Natural killer cell (primary cell): ENCODE measurements around the gene CCDC40. TPM values are rescaled to one million over a fixed set of nuclear protein-coding genes. Genes with fewer than 3 reads are reported as not detected.

Source experiments
- ATAC-seq, 3 donors: fragments of 150-1000 bp in 2 of 3; fragments of 200-7000 bp in 1 of 3; cut with Tn5 transposase; 1 replicate in 1 of 3; 2 replicates in 2 of 3; pipeline ENCODE4 v1.10.0; 2021; ENCODE audit warnings: mild to moderate bottlenecking in 2 of 3, moderate library complexity in 2 of 3
- DNase-seq, 2 donors: peaks; one replicate each; pipeline versions ENCODE4 v3.0.0 to v3.0.0-alpha.2; 2013 to 2021; ENCODE audit warnings: mixed read lengths in 1 of 2
- H3K27ac ChIP-seq: one replicate; pipeline ENCODE4 v1.5.1; 2013; ENCODE audit warnings: mild to moderate bottlenecking, low read length
- H3K27me3 ChIP-seq: one replicate; pipeline ENCODE4 v1.6.1; 2013; ENCODE audit warnings: low read length; ENCODE audit not compliant: control insufficient read depth, insufficient read depth
- H3K36me3 ChIP-seq: one replicate; pipeline ENCODE4 v1.6.1; 2013; ENCODE audit warnings: low read length; ENCODE audit not compliant: control insufficient read depth, insufficient read depth
- H3K4me1 ChIP-seq: one replicate; pipeline ENCODE4 v1.6.1; 2013; ENCODE audit warnings: low read length; ENCODE audit not compliant: control insufficient read depth, insufficient read depth
- H3K4me3 ChIP-seq: one replicate; pipeline ENCODE4 v1.5.1; 2013; ENCODE audit warnings: low read length
- H3K9me3 ChIP-seq: one replicate; pipeline ENCODE4 v1.6.1; 2013; ENCODE audit warnings: low read length; ENCODE audit not compliant: control insufficient read depth, insufficient read depth
- H3K27ac Mint-ChIP-seq, 2 donors: one replicate each; pipeline ENCODE4 v1.8.0; 2022; ENCODE audit warnings: mild to moderate bottlenecking in 2 of 2, mixed read lengths in 2 of 2, moderate library complexity in 1 of 2
- H3K27me3 Mint-ChIP-seq, 2 donors: one replicate each; pipeline ENCODE4 v1.8.0; 2022; ENCODE audit warnings: low read depth in 2 of 2, mixed read lengths in 2 of 2
- H3K36me3 Mint-ChIP-seq: one replicate; pipeline ENCODE4 v1.8.0; 2022; ENCODE audit warnings: mixed read lengths
- H3K4me1 Mint-ChIP-seq, 2 donors: one replicate each; pipeline ENCODE4 v1.8.0; 2022; ENCODE audit warnings: mixed read lengths in 2 of 2
- H3K4me3 Mint-ChIP-seq: one replicate; pipeline ENCODE4 v1.8.0; 2022; ENCODE audit warnings: mild to moderate bottlenecking, moderate library complexity, mixed read lengths
- H3K9me3 Mint-ChIP-seq, 2 donors: one replicate each; pipeline ENCODE4 v1.8.0; 2022; ENCODE audit warnings: mixed read lengths in 2 of 2
- WGBS: methylation state at CpG from one replicate; pipeline ENCODE4 v1.1.7; 2013; ENCODE audit warnings: missing lambda C conversion rate; ENCODE audit not compliant: insufficient coverage; 5-methylcytosine and 5-hydroxymethylcytosine counted together
- intact Hi-C: fragments of 100-400 bp; cut with micrococcal nuclease; formaldehyde crosslinking; loops from one replicate; pipeline ENCODE4 v1.14.2; 2022
- total RNA-seq, 4 donors: library from RNA; stranded (reverse); fragments of 120-200 nt in 1 of 4; gene quantifications; one replicate each; pipeline versions ENCODE4 v1.2.3 to v1.2.4, GENCODE V29; 2013 to 2022
- TF ChIP-seq, protein P1 (sequence below): fragments of 200-600 bp; IDR thresholded peaks from one replicate; pipeline ENCODE4 v1.8.0; 2022; ENCODE audit warnings: antibody characterized with exemption

The CCDC40 gene
- total RNA-seq, 3 donors from 2014 or later (not counting 1 experiment from before 2014, with no cell fraction given): 0.95 to 2.4 (median 1.5) TPM

DNA sequence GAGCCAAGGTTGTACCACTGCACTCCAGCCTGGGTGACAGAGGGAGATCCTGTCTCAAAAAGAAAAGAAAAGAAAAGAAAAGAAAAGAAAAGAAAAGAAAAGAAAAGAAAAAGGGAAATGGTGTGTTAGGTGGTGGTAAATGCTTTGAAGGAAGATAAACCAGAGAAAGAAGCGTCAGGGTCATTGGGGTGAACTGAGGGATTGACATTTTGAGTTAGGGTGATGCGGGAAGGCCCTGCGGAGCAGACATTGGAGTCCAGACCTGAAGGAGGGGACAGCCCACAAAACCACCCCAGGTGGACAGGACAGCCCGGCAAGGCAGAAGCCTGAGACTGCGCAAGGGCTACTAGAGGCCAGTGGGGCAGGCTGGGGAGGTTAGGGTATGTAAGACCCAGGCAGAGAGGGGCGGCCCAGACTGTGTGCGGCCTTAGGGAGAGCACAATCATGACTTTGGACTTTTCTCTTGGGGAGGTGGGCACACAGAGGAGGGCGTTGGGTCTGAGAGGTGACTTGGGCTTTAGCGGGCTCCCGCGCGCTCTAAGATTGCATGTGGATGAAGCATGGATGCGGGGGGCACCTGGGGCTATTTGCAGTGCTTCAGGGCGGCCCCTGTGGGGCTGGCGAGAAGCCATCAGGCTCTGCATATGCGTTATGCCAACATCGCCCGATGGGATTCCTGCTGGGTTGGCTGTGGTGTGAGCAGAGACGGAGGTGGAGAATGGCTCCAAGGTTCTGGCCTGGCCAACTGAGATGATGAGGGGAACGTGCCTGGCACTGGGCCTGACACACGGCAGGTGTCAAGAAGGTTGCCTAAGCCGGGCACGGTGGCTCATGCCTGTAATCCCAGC, 61.6 kb downstream of the CCDC40 start:
- peaks cover 20% of the 10 kb centered on the region for H3K4me1 ChIP-seq
- no peak overlapping the region for H3K27ac ChIP-seq
- intact Hi-C loops: loop anchor here (10.0 kb wide), 1 partner anchor 157 kb away; no protein-coding TSS in a partner anchor
- H3K9me3 ChIP-seq: no peaks in the 10 kb centered on the region
- Mint-ChIP-seq H3K9me3 (no peaks in the 10 kb centered on the region), H3K27ac (no peak overlapping the region), H3K4me3 (peak overlapping the region; percentile 45), H3K4me1 (peaks cover 9 to 14% of the 10 kb centered on the region in 2 donors), H3K36me3 (no peaks in the 10 kb centered on the region), H3K27me3 (peaks cover 0 to 3% of the 10 kb centered on the region in 2 donors)
- no peaks in the 10 kb centered on the region for H3K27me3 ChIP-seq
- 90% methylated on average over 23 of the region's 23 CpGs for WGBS
- H3K36me3 ChIP-seq: no peaks in the 10 kb centered on the region
- H3K4me3 ChIP-seq: no peak overlapping the region
- DNase-seq (no peak), ATAC-seq (no peak)
- TF ChIP-seq, protein P1, sequence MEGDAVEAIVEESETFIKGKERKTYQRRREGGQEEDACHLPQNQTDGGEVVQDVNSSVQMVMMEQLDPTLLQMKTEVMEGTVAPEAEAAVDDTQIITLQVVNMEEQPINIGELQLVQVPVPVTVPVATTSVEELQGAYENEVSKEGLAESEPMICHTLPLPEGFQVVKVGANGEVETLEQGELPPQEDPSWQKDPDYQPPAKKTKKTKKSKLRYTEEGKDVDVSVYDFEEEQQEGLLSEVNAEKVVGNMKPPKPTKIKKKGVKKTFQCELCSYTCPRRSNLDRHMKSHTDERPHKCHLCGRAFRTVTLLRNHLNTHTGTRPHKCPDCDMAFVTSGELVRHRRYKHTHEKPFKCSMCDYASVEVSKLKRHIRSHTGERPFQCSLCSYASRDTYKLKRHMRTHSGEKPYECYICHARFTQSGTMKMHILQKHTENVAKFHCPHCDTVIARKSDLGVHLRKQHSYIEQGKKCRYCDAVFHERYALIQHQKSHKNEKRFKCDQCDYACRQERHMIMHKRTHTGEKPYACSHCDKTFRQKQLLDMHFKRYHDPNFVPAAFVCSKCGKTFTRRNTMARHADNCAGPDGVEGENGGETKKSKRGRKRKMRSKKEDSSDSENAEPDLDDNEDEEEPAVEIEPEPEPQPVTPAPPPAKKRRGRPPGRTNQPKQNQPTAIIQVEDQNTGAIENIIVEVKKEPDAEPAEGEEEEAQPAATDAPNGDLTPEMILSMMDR: no peak

DNA sequence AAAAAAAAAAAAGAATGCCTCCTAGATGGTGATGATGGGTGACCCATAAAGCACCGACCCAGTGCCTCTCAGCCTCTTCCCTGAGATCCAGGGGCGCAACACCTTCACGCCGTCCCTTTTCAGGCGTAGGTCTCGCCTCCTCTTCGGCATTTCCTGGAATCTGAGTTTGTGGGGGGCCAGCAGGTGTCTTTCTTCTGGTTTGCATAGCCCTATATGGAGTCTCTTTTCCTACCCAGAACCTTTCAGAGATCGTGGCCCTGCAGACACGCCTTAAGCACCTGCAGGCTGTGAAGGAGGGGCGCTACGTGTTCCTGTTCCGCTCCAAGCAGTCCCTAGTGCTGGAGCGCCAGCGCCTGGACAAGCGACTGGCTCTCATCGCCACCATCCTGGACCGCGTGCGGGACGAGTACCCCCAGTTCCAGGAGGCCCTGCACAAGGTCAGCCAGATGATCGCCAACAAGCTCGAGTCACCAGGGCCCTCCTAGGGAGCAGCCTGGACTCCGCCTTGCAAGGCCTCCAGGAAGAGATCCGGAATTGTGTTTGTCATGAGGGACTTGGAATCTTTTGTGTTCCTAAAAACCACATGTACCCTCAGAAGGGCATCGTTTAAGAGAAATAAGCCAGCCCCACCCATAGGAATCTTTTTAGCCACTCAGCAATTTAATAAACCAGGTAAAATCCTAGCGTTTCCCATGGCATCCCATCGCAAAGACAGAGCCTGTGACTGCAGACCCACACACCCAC, 63.0 kb downstream of the CCDC40 start:
- no peak overlapping the region for H3K27ac ChIP-seq
- no peaks in the 10 kb centered on the region for H3K9me3 ChIP-seq
- peaks cover 20% of the 10 kb centered on the region for H3K4me1 ChIP-seq
- no peaks in the 10 kb centered on the region for H3K36me3 Mint-ChIP-seq
- intact Hi-C loops: loop anchor here (10.0 kb wide), 1 partner anchor 155 kb away; no protein-coding TSS in a partner anchor
- no peak overlapping the region for H3K27ac Mint-ChIP-seq
- WGBS: 92% methylated on average over 27 of the region's 27 CpGs
- TF ChIP-seq, protein P1: no peak
- H3K36me3 ChIP-seq: no peaks in the 10 kb centered on the region
- no peak for ATAC-seq
- H3K4me1 Mint-ChIP-seq: peaks cover 15 to 19% of the 10 kb centered on the region in 2 donors
- H3K4me3 ChIP-seq: no peak overlapping the region
- H3K4me3 Mint-ChIP-seq: peak overlapping the region; percentile 35
- no peaks in the 10 kb centered on the region for H3K27me3 ChIP-seq
- no peaks in the 10 kb centered on the region for H3K9me3 Mint-ChIP-seq
- DNase-seq: no peak
- peaks cover 0 to 3% of the 10 kb centered on the region in 2 donors for H3K27me3 Mint-ChIP-seq

DNA sequence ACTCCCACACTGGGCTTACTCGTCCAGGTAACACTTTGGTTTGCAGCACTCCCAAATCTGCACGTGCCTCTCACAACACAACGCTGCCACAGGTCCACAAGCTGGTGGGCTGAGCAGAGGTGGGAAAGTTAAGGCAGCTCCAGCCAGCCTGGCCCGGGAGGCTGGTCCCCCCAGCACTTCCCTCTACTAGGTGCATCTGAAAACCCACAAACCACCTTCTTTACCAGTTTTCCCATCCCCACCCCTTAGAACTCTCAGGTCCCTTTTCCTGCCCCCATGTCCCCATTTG, 63.5 kb downstream of the CCDC40 start:
- Histone ChIP-seq H3K9me3 (no peaks in the 10 kb centered on the region), H3K27me3 (no peaks in the 10 kb centered on the region), H3K4me1 (peaks cover 20% of the 10 kb centered on the region), H3K4me3 (no peak overlapping the region), H3K36me3 (no peaks in the 10 kb centered on the region), H3K27ac (no peak overlapping the region)
- DNase-seq (no peak), ATAC-seq (no peak)
- no peak overlapping the region for H3K4me3 Mint-ChIP-seq
- intact Hi-C loops: no loop called here
- H3K36me3 Mint-ChIP-seq: no peaks in the 10 kb centered on the region
- peaks cover 0 to 3% of the 10 kb centered on the region in 2 donors for H3K27me3 Mint-ChIP-seq
- TF ChIP-seq, protein P1: no peak
- H3K9me3 Mint-ChIP-seq: no peaks in the 10 kb centered on the region
- 59% methylated on average over 4 of the region's 4 CpGs for WGBS
- H3K4me1 Mint-ChIP-seq: peaks cover 15 to 19% of the 10 kb centered on the region in 2 donors
- H3K27ac Mint-ChIP-seq: peak overlapping the region in 1 of 2 donors; percentile 73
